KMS-11 (cell line): ENCODE results near the gene ADIPOR2.

Source experiments
- H2AFZ ChIP-seq: fragments of 200-600 bp; sonication (generic); 2 replicates; pipeline ENCODE4 v1.6.1; 2016; ENCODE audit warnings: antibody characterized with exemption, mixed run types, low read depth
- H3K27ac ChIP-seq: fragments of 200-600 bp; sonication (generic); 2 replicates; pipeline ENCODE4 v1.6.1; 2016; ENCODE audit warnings: mild to moderate bottlenecking, mixed run types
- H3K27me3 ChIP-seq: fragments of 200-600 bp; sonication (generic); 2 replicates; pipeline ENCODE4 v1.6.1; 2017; ENCODE audit warnings: mild to moderate bottlenecking, low read depth, mixed run types, moderate library complexity; ENCODE audit not compliant: insufficient read depth
- H3K36me3 ChIP-seq: fragments of 200-600 bp; sonication (generic); 2 replicates; pipeline ENCODE4 v1.6.1; 2017; ENCODE audit warnings: mild to moderate bottlenecking, mixed run types; ENCODE audit not compliant: insufficient read depth
- H3K4me1 ChIP-seq: fragments of 200-600 bp; sonication (generic); 2 replicates; pipeline ENCODE4 v1.6.1; 2016; ENCODE audit warnings: mild to moderate bottlenecking, low read depth, mixed run types; ENCODE audit not compliant: poor library complexity, severe bottlenecking
- H3K4me2 ChIP-seq: fragments of 200-600 bp; sonication (generic); 2 replicates; pipeline ENCODE4 v1.7.0; 2016; ENCODE audit warnings: mild to moderate bottlenecking, mixed run types
- H3K4me3 ChIP-seq: fragments of 200-600 bp; sonication (generic); IDR thresholded peaks from 2 replicates; pipeline ENCODE4 v1.6.1; 2017; ENCODE audit warnings: low read depth, low read length, mixed read lengths; ENCODE audit not compliant: insufficient read depth
- H3K79me2 ChIP-seq: fragments of 200-600 bp; sonication (generic); 2 replicates; pipeline ENCODE4 v1.6.1; 2016; ENCODE audit warnings: low read depth, mixed run types; ENCODE audit not compliant: insufficient read depth
- H3K9ac ChIP-seq: fragments of 200-600 bp; sonication (generic); 2 replicates; pipeline ENCODE4 v1.6.1; 2016; ENCODE audit warnings: mild to moderate bottlenecking, mixed run types
- H4K20me1 ChIP-seq: fragments of 200-600 bp; sonication (generic); 2 replicates; pipeline ENCODE4 v1.6.1; 2016; ENCODE audit warnings: mild to moderate bottlenecking, mixed run types; ENCODE audit not compliant: insufficient read depth
- TF ChIP-seq, protein P1 (sequence below): fragments of 200-600 bp; sonication (generic); conservative IDR thresholded peaks from 2 replicates; pipeline ENCODE4 v1.6.1; 2017; ENCODE audit warnings: low read depth, mild to moderate bottlenecking, antibody characterized with exemption, low read length, moderate library complexity, mixed read lengths

The ADIPOR2 gene

DNA sequence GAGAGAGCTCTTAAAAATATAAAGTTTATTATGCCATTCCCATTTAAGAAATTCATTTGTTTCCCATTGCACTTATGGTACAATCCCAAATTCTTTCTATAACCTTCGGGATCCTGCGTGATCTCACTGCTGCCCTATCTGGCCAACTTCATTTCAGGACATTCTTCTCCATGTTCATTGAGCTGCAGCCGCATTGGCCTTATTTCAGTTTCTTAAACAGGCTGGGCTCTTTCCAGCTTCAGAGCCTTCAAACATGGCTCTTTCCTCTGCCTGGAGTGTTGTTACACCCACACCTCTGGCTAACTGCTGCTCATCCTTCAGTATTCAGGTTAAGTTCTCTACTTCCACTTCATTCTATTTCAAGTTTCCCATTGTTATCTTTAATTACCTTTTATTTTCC, 71.0 kb downstream of the ADIPOR2 start:
- Histone ChIP-seq H3K27ac (no peak overlapping the region), H3K36me3 (no peaks in the 10 kb centered on the region), H3K4me3 (no peak overlapping the region), H2AFZ (no peak overlapping the region), H3K9ac (no peak overlapping the region), H3K4me2 (no peak overlapping the region), H3K79me2 (no peaks in the 10 kb centered on the region; the same call in 1 of the 2 replicates), H4K20me1 (no peaks in the 10 kb centered on the region), H3K4me1 (no peaks in the 10 kb centered on the region), H3K27me3 (no peaks in the 10 kb centered on the region)
- TF ChIP-seq, protein P1, sequence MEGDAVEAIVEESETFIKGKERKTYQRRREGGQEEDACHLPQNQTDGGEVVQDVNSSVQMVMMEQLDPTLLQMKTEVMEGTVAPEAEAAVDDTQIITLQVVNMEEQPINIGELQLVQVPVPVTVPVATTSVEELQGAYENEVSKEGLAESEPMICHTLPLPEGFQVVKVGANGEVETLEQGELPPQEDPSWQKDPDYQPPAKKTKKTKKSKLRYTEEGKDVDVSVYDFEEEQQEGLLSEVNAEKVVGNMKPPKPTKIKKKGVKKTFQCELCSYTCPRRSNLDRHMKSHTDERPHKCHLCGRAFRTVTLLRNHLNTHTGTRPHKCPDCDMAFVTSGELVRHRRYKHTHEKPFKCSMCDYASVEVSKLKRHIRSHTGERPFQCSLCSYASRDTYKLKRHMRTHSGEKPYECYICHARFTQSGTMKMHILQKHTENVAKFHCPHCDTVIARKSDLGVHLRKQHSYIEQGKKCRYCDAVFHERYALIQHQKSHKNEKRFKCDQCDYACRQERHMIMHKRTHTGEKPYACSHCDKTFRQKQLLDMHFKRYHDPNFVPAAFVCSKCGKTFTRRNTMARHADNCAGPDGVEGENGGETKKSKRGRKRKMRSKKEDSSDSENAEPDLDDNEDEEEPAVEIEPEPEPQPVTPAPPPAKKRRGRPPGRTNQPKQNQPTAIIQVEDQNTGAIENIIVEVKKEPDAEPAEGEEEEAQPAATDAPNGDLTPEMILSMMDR: no peak

DNA sequence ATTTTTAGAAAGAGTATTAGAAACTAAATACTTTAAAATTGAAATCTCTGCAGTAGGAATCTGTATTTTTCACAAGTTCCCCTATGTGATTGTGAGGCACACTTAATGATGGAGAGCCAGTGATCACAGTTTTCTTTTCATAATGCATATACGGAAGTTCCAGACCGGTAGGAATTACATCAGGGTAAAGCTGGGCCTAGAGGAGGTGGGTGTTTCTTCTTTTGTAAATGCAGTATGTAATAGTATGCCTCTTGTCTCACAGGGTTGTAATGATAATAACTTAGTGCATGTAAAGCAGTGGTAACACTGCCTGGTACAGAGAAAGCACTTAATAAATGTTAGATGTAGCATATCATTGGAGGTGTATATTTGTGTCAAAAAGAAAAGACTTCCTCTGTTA, 72.3 kb downstream of the ADIPOR2 start:
- Histone ChIP-seq H4K20me1 (no peaks in the 10 kb centered on the region), H3K79me2 (no peaks in the 10 kb centered on the region; the same call in 1 of the 2 replicates), H3K4me1 (no peaks in the 10 kb centered on the region), H3K27ac (no peak overlapping the region), H3K36me3 (no peaks in the 10 kb centered on the region), H3K4me2 (no peak overlapping the region), H3K27me3 (no peaks in the 10 kb centered on the region), H2AFZ (no peak overlapping the region), H3K9ac (no peak overlapping the region), H3K4me3 (no peak overlapping the region)
- TF ChIP-seq, protein P1: no peak

DNA sequence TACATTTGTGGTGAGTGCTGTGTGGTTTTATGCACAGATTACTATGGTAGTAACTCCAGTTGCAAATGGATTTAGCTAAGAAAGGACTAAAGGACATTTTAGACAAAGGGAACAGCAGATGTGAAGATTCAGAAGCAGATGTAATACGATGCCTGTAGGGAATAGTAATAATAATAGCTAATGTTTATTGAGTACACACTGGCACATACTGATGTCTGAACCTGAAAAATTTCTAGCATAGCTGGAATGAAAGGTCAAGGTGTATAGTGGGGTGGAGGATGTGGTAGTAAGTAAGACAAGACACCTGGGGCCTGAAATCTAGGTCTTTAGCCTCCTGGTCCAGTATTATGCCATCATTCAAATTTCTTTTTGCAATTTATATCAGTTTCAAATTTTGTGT, 75.2 kb downstream of the ADIPOR2 start:
- H3K4me2 ChIP-seq: no peak overlapping the region
- no peaks in the 10 kb centered on the region for H4K20me1 ChIP-seq
- H3K27ac ChIP-seq: no peak overlapping the region
- no peak overlapping the region for H3K9ac ChIP-seq
- H3K4me1 ChIP-seq: no peaks in the 10 kb centered on the region
- H3K27me3 ChIP-seq: no peaks in the 10 kb centered on the region
- H3K79me2 ChIP-seq: peaks cover 8% of the 10 kb centered on the region; the same call in 1 of the 2 replicates
- H2AFZ ChIP-seq: no peak overlapping the region
- no peaks in the 10 kb centered on the region for H3K36me3 ChIP-seq
- TF ChIP-seq, protein P1: no peak
- H3K4me3 ChIP-seq: no peak overlapping the region

DNA sequence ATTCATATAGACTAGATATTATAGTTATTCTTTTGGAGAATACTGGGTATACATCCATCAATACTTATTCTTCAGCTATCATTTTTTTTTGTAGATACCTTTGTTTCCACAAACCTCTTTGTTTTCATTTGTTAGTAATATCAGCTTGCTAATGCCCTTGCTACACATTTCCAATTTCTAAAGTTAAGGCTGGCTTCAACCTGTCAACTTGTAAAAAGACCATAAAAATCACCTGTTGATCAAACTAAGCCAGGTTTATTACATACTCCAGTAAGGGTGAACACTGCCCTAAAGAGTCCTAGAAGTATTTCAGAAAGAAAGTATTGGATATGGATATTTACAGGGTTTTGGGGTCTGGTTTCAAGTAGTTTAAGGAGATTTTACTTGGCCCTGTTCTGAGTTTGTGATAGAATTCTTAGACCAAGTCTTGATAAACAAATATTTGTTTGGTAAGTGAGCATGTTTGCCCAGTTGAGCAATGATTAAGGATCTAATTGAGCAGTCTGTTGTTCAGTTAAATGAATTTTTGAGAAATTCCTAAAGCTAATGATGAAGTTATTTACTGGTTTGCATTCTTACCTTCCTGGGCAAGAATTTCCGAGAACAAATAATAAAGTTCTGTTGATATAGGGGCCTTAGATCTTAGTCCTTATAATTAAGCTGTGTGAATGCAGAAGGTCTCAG, 76.7 kb downstream of the ADIPOR2 start:
- Histone ChIP-seq H3K4me3 (no peak overlapping the region), H3K27me3 (no peaks in the 10 kb centered on the region), H3K4me1 (no peaks in the 10 kb centered on the region), H3K9ac (no peak overlapping the region), H3K4me2 (no peak overlapping the region), H4K20me1 (no peaks in the 10 kb centered on the region), H3K27ac (no peak overlapping the region), H3K79me2 (peaks cover 8% of the 10 kb centered on the region; the same call in 1 of the 2 replicates), H3K36me3 (no peaks in the 10 kb centered on the region), H2AFZ (no peak overlapping the region)
- TF ChIP-seq, protein P1: no peak
